Tibial nerve (tissue), 4 donors: ENCODE measurements around the gene BLNK.

Experiments
- CTCF ChIP-seq, 5 experiments: fragments of 200-600 bp in 3 of 5; fragments of 450-650 bp in 2 of 5; sonication (generic) in 3 of 5; IDR thresholded peaks; one replicate each; pipeline ENCODE4 v1.5.1; 2016 to 2019; ENCODE audit warnings: antibody characterized with exemption in 5 of 5, mild to moderate bottlenecking in 3 of 5, moderate library complexity in 2 of 5
- EP300 ChIP-seq, 2 donors: sonication (generic); formaldehyde crosslinking; IDR thresholded peaks; one replicate each; pipeline ENCODE4 v1.6.1; 2017; ENCODE audit warnings: antibody characterized with exemption in 2 of 2, mild to moderate bottlenecking in 1 of 2

- TF ChIP-seq CTCF (IDR thresholded peaks at IDR 0.05), result no peak
- TF ChIP-seq EP300 (IDR thresholded peaks at IDR 0.05), result no peak
Measured at GRCh38 chr10:96230527-96230926, 40.8 kb downstream of the BLNK start.
